Heart right ventricle (tissue), 16 donors: Measurements from ENCODE around the gene SPG11. TPM values are rescaled to one million over a fixed set of nuclear protein-coding genes. Genes with fewer than 3 reads are reported as not detected.

ENCODE experiments used
- ATAC-seq, 8 donors: fragments of 200-7000 bp; cut with Tn5 transposase; one replicate each; pipeline ENCODE4 v1.9.1; 2020; ENCODE audit warnings: mild to moderate bottlenecking in 8 of 8, moderate library complexity in 8 of 8, moderate number of reproducible peaks in 1 of 8
- DNase-seq, 2 donors: peaks; one replicate each; pipeline ENCODE4 v3.0.0-alpha.2; 2020
- H3K27ac ChIP-seq, 10 donors: fragments of 200-600 bp; sonication (generic) in 2 of 10; one replicate each; pipeline versions ENCODE4 v1.5.0 to v1.8.0; 2020 to 2022; ENCODE audit warnings: mild to moderate bottlenecking in 3 of 10
- H3K27me3 ChIP-seq, 7 donors: fragments of 200-600 bp; one replicate each; pipeline ENCODE4 v1.8.0; 2021 to 2022; ENCODE audit warnings: mild to moderate bottlenecking in 2 of 7
- H3K36me3 ChIP-seq, 9 donors: fragments of 200-600 bp; sonication (generic) in 1 of 9; one replicate each; pipeline versions ENCODE4 v1.5.0 to v1.8.0; 2020 to 2022; ENCODE audit warnings: mild to moderate bottlenecking in 2 of 9
- H3K4me1 ChIP-seq, 9 donors: fragments of 200-600 bp; sonication (generic) in 1 of 9; one replicate each; pipeline versions ENCODE4 v1.5.0 to v1.8.0; 2020 to 2022; ENCODE audit warnings: mild to moderate bottlenecking in 4 of 9
- H3K4me3 ChIP-seq, 10 donors: fragments of 200-600 bp; sonication (generic) in 2 of 10; one replicate each; pipeline versions ENCODE4 v1.5.0 to v1.8.0; 2020 to 2022; ENCODE audit warnings: mild to moderate bottlenecking in 7 of 10, moderate library complexity in 2 of 10
- H3K9me3 ChIP-seq, 11 donors: fragments of 200-600 bp in 10 of 11; sonication (generic) in 2 of 11; one replicate each; pipeline versions ENCODE4 v1.5.0 to v1.8.0; 2013 to 2022; ENCODE audit warnings: mild to moderate bottlenecking in 2 of 11, control low read depth in 1 of 11, moderate library complexity in 1 of 11
- CTCF ChIP-seq, 9 donors: fragments of 200-600 bp; sonication (generic) in 2 of 9; IDR thresholded peaks; one replicate each; pipeline versions ENCODE4 v1.5.0 to v1.8.0; 2021 to 2022; ENCODE audit warnings: antibody characterized with exemption in 9 of 9, mild to moderate bottlenecking in 5 of 9, moderate library complexity in 1 of 9
- WGBS, 2 donors: extraction: QIAGEN DNeasy Blood & Tissue Kit; methylation state at CpG; one replicate each; pipeline ENCODE4 v1.1.7; 2013; ENCODE audit warnings: inconsistent platforms in 1 of 2; 5-methylcytosine and 5-hydroxymethylcytosine counted together
- intact Hi-C, 10 donors: fragments of 100-400 bp; cut with DNase I; formaldehyde crosslinking; loops; one replicate each; pipeline versions ENCODE4 v1.11.1 to v1.14.2; 2022
- polyA plus RNA-seq, 2 donors: library from polyadenylated mRNA; stranded (reverse); fragments of 200-250 nt; gene quantifications; one replicate each; pipeline ENCODE4 v1.2.3, GENCODE V29; 2013
- total RNA-seq, 10 donors: library from RNA; stranded (reverse); fragmentation: NEBNext Ultra II Directional in 3 of 10; extraction: Animal tissue kit (Norgen Biotek cat#: 25700) in 3 of 10; gene quantifications; one replicate each; pipeline versions ENCODE4 v1.2.1 to v1.2.4, GENCODE V29; 2021 to 2023
- donor health status: Arrhythmogenic right ventricular cardiomyopathy.
- donor health status: ischemic (EF 13 %, LVEDD 7.1; RV severe dilation, severe dysfunction).
- donor health status: healthy with polysubstance abuse.
- donor health status: DM: no; HTN: yes; CAD: no.
- donor health status: DM: no; HTN: no; CAD: no.
- donor health status: ischemic (EF 25% LVEDD 6.9; RV normal size, moderate dysfunction).
- donor health status: ischemic (EF 25% LVEDD 5.7; RV mildly dilated, moderate dysfunction).
- donor health status: healthy.
- donor health status: DM: yes; HTN: yes; CAD: no.
- donor health status: Ischemic cardiomyopathy.
- donor health status: ischemic (EF 35%, LVEDD 5.7; RV mildly dilated, moderate dysfunction).
- donor health status: nonischemic (EF 11% LVEDD 7.7; RV severe dilation, severe dysfunction).
- donor health status: DM: yes; HTN: yes; CAD: no.
- donor health status: PGD.
- donor health status: ischemic (EF 29% LVEDD 5.4; RV normal size, mild dysfunction).
- donor health status: nonischemic (EF 23%, LVEDD 6.1; RV moderate dilation, normal function).

Gene SPG11
- total and polyA plus RNA-seq, 12 donors, result 17.4 to 63.4 (median 50.4) TPM

DNA sequence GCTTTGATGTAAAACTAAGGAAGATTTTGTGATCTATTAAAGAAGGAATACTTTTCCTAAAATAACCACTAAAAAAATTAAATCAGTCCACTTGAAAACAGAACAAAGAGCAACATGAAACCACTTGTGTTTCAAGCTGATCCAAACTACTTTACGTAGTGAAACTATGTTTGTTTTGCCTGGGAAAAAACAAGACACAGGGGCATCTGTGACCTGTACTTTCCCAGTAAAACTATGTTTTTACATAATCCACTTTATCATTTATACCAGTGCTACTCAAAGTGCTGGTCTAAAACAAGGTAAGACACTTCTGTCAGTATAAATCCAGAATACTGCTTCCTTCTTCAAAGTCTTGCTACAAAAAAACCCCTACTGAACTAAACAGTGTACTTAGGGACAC, 56.7 kb downstream of the SPG11 start:
- ATAC-seq, result no peak
- no peak for TF ChIP-seq CTCF (IDR thresholded peaks at IDR 0.05)
- H3K9me3 ChIP-seq, result no peaks in the 10 kb centered on the region
- H3K27ac ChIP-seq, result no peak overlapping the region
- no peaks in the 10 kb centered on the region for H3K27me3 ChIP-seq
- H3K36me3 ChIP-seq, result peaks cover 0 to 100% (median 63%) of the 10 kb centered on the region in 9 donors
- 86% methylated on average over 1 of the region's 1 CpG for WGBS, 2 donors
- DNase-seq, result no peak
- no peaks in the 10 kb centered on the region for H3K4me1 ChIP-seq
- intact Hi-C loops, result no loop called here
- H3K4me3 ChIP-seq, result no peak overlapping the region

DNA sequence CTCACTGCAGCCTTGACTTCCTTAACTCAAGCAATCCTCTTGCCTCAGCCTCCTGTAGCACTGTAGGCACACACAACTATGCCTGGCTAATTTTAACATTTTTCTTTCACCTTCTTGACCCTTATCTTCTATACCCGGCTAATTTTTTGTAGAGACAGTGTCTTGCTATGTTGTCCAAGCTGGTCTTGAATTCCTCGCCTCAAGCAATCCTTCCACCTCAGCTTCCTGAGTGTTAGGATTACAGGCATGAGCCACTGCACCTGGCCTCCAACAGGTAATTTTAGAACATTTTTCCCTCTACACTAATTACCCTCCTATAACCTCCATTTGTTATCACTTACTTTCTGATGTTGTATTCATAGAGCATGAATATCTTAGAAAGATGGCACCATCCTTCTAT, 60.3 kb downstream of the SPG11 start:
- no peak for TF ChIP-seq CTCF (IDR thresholded peaks at IDR 0.05)
- Histone ChIP-seq H3K9me3 (no peaks in the 10 kb centered on the region), H3K27ac (no peak overlapping the region), H3K4me3 (no peak overlapping the region), H3K36me3 (peaks cover 0 to 100% (median 68%) of the 10 kb centered on the region in 9 donors), H3K27me3 (no peaks in the 10 kb centered on the region), H3K4me1 (no peaks in the 10 kb centered on the region)
- ATAC-seq (no peak), DNase-seq (no peak)
- WGBS, 2 donors, result 94 to 96% methylated on average over 2 of the region's 2 CpGs
- intact Hi-C loops, result no loop called here

GRCh38 chr15:44598892-44599291, 64.6 kb downstream of the SPG11 start:
- TF ChIP-seq CTCF (IDR thresholded peaks at IDR 0.05), result no peak
- 63 to 67% methylated on average over 5 of the region's 5 CpGs for WGBS, 2 donors
- Histone ChIP-seq H3K4me3 (no peak overlapping the region), H3K36me3 (peaks cover 0 to 100% (median 79%) of the 10 kb centered on the region in 9 donors), H3K9me3 (no peaks in the 10 kb centered on the region), H3K4me1 (peaks cover 0 to 4% (median 0%) of the 10 kb centered on the region in 9 donors), H3K27me3 (no peaks in the 10 kb centered on the region), H3K27ac (peak overlapping the region in 1 of 10 donors; percentile 30)
- no peak for DNase-seq
- intact Hi-C loops, result no loop called here
- ATAC-seq, result no peak

GRCh38 chr15:44598066-44598465, 65.4 kb downstream of the SPG11 start:
- DNase-seq, result no peak
- 93 to 96% methylated on average over 1 of the region's 1 CpG for WGBS, 2 donors

More at GRCh38 chr15:44598066-44598465, 65.4 kb downstream of the SPG11 start:
- no peaks in the 10 kb centered on the region for H3K9me3 ChIP-seq
- intact Hi-C loops, result no loop called here
- H3K4me1 ChIP-seq, result peaks cover 0 to 4% (median 0%) of the 10 kb centered on the region in 9 donors
- H3K4me3 ChIP-seq, result no peak overlapping the region
- TF ChIP-seq CTCF (IDR thresholded peaks at IDR 0.05), result no peak
- H3K27ac ChIP-seq, result no peak overlapping the region
- peaks cover 0 to 100% (median 76%) of the 10 kb centered on the region in 9 donors for H3K36me3 ChIP-seq
- ATAC-seq, result no peak
- H3K27me3 ChIP-seq, result no peaks in the 10 kb centered on the region
